ENCODE measurements around the gene ASXL2. TPM values are rescaled to one million over a fixed set of nuclear protein-coding genes. Genes with fewer than 3 reads are reported as not detected.

The ASXL2 gene
- polyA plus RNA-seq, 3 donors, result 3.6 to 13.4 (median 7.1) TPM

GRCh38 chr2:25844089-25844488 is 34.2 kb downstream of the ASXL2 start:
- H3K9ac ChIP-seq (ENCODE audit: insufficient read depth, low read length, poor library complexity, severe bottlenecking), result no peak overlapping the region
- no peaks in the 10 kb centered on the region for H3K27me3 Mint-ChIP-seq (ENCODE audit: low read depth in 3 of 3)
- H3K27ac Mint-ChIP-seq, result peak overlapping the region in 3 of 7 donors; percentile 8 to 37 (median 37)
- H3K4me1 ChIP-seq (ENCODE audit: control insufficient read depth in 1 of 2, insufficient read depth in 2 of 2, low read length in 2 of 2), result no peaks in the 10 kb centered on the region
- H3K36me3 Mint-ChIP-seq, result peaks cover 25 to 52% of the 10 kb centered on the region in 2 donors
- 100% methylated on average over 1 of the region's 1 CpG for WGBS (ENCODE audit: insufficient coverage)
- intact Hi-C loops (cut with micrococcal nuclease), result no loop called here
- H3K27me3 ChIP-seq (ENCODE audit: control insufficient read depth in 2 of 2, insufficient read depth in 2 of 2, low read length in 2 of 2), result no peaks in the 10 kb centered on the region
- no peak for TF ChIP-seq CTCF (IDR thresholded peaks at IDR 0.05)
- no peak overlapping the region for H3K27ac ChIP-seq (ENCODE audit: low read depth in 1 of 2, low read length in 2 of 2)
- H3K4me3 Mint-ChIP-seq, result no peak overlapping the region
- H3K9me3 Mint-ChIP-seq, result no peaks in the 10 kb centered on the region
- H4K20me1 ChIP-seq (ENCODE audit: insufficient read depth, low read length), result peaks cover 78% of the 10 kb centered on the region
- peaks cover 29 to 69% of the 10 kb centered on the region in 2 donors for H3K36me3 ChIP-seq (replicated peaks in 1 of 2; ENCODE audit: control insufficient read depth in 1 of 2, insufficient read depth in 2 of 2, low read length in 2 of 2)
- no peaks in the 10 kb centered on the region for H3K4me1 Mint-ChIP-seq
- DNase-seq, result no peak
- no peaks in the 10 kb centered on the region for H3K9me3 ChIP-seq (replicated peaks in 1 of 2; ENCODE audit: control insufficient read depth in 1 of 2, insufficient read depth in 1 of 2, low read length in 2 of 2)
- H2AFZ ChIP-seq (ENCODE audit: insufficient read depth, low read depth, low read length, poor library complexity, severe bottlenecking), result no peak overlapping the region
- H3K4me3 ChIP-seq (replicated peaks in 1 of 3; ENCODE audit: low read depth in 2 of 3, low read length in 3 of 3), result no peak overlapping the region
- H3K4me2 ChIP-seq (replicated peaks; ENCODE audit: extremely low read depth, low read length, poor library complexity, severe bottlenecking), result no peak overlapping the region
- peaks cover 81% of the 10 kb centered on the region for H3K79me2 ChIP-seq (ENCODE audit: insufficient read depth, low read length)

- H3K36me3 Mint-ChIP-seq, result peaks cover 24 to 50% of the 10 kb centered on the region in 2 donors
- intact Hi-C loops (cut with micrococcal nuclease), result no loop called here
- H3K9ac ChIP-seq (ENCODE audit: insufficient read depth, low read length, poor library complexity, severe bottlenecking), result no peak overlapping the region
Observed at GRCh38 chr2:25842155-25842554, 36.1 kb downstream of the ASXL2 start.

More at GRCh38 chr2:25842155-25842554, 36.1 kb downstream of the ASXL2 start:
- no peak overlapping the region for H3K27ac ChIP-seq (ENCODE audit: low read depth in 1 of 2, low read length in 2 of 2)
- no peaks in the 10 kb centered on the region for H3K4me1 ChIP-seq (ENCODE audit: control insufficient read depth in 1 of 2, insufficient read depth in 2 of 2, low read length in 2 of 2)
- H3K27ac Mint-ChIP-seq, result peak overlapping the region in 2 of 7 donors; percentile 54 to 64
- no peaks in the 10 kb centered on the region for H3K4me1 Mint-ChIP-seq
- no peak for DNase-seq
- H3K9me3 ChIP-seq (replicated peaks in 1 of 2; ENCODE audit: control insufficient read depth in 1 of 2, insufficient read depth in 1 of 2, low read length in 2 of 2), result no peaks in the 10 kb centered on the region
- H4K20me1 ChIP-seq (ENCODE audit: insufficient read depth, low read length), result peaks cover 79% of the 10 kb centered on the region
- H3K27me3 Mint-ChIP-seq (ENCODE audit: low read depth in 3 of 3), result peaks cover 0 to 1% (median 0%) of the 10 kb centered on the region in 3 donors
- WGBS (ENCODE audit: insufficient coverage), result no CpG with 5 or more reads among the region's 1 CpG
- no peak overlapping the region for H3K4me3 ChIP-seq (replicated peaks in 1 of 3; ENCODE audit: low read depth in 2 of 3, low read length in 3 of 3)
- H3K79me2 ChIP-seq (ENCODE audit: insufficient read depth, low read length), result peaks cover 81% of the 10 kb centered on the region
- no peak for TF ChIP-seq CTCF (IDR thresholded peaks at IDR 0.05)
- no peaks in the 10 kb centered on the region for H3K9me3 Mint-ChIP-seq
- H3K4me2 ChIP-seq (replicated peaks; ENCODE audit: extremely low read depth, low read length, poor library complexity, severe bottlenecking), result no peak overlapping the region
- peaks cover 29 to 83% of the 10 kb centered on the region in 2 donors for H3K36me3 ChIP-seq (replicated peaks in 1 of 2; ENCODE audit: control insufficient read depth in 1 of 2, insufficient read depth in 2 of 2, low read length in 2 of 2)
- no peak overlapping the region for H2AFZ ChIP-seq (ENCODE audit: insufficient read depth, low read depth, low read length, poor library complexity, severe bottlenecking)
- no peaks in the 10 kb centered on the region for H3K27me3 ChIP-seq (ENCODE audit: control insufficient read depth in 2 of 2, insufficient read depth in 2 of 2, low read length in 2 of 2)
- no peak overlapping the region for H3K4me3 Mint-ChIP-seq
